HG02763 (cell line): Measurements from ENCODE around the gene PEAK1.
"Not testable (repeated sequence)": the region's sequence is repeated elsewhere in the genome, so short reads cannot be mapped to it uniquely, and the experiment has no call there.

Source experiments
- ATAC-seq: cut with Tn5 transposase; IDR thresholded peaks from one replicate; pipeline ENCODE4 v1.9.1; 2021; ENCODE audit warnings: mild to moderate bottlenecking, moderate library complexity; ENCODE audit not compliant: unreplicated experiment

PEAK1 gene

GRCh38 chr15:77239882-77240608 is 179.9 kb downstream of the PEAK1 start:
- no peak for ATAC-seq

GRCh38 chr15:77235566-77235965 is 184.3 kb downstream of the PEAK1 start:
- no peak for ATAC-seq

GRCh38 chr15:77228828-77229227 is 191.1 kb downstream of the PEAK1 start:
- no peak for ATAC-seq

- ATAC-seq, result no peak
These were observed 193.3 kb downstream of the PEAK1 start for GRCh38 chr15:77226652-77227051.

- no peak for ATAC-seq
These were observed 194.3 kb downstream of the PEAK1 start for GRCh38 chr15:77225646-77226045.

GRCh38 chr15:77225088-77225487 is 194.8 kb downstream of the PEAK1 start:
- ATAC-seq, result no peak

- no peak for ATAC-seq
These were observed 195.6 kb downstream of the PEAK1 start for GRCh38 chr15:77224352-77224751.

GRCh38 chr15:77221708-77222107 is 198.2 kb downstream of the PEAK1 start:
- no peak for ATAC-seq

GRCh38 chr15:77221174-77221573 is 198.7 kb downstream of the PEAK1 start:
- ATAC-seq, result no peak

GRCh38 chr15:77219841-77220240 is 200.1 kb downstream of the PEAK1 start:
- ATAC-seq, result no peak

GRCh38 chr15:77209221-77209620 is 210.7 kb downstream of the PEAK1 start:
- no peak for ATAC-seq

GRCh38 chr15:77208241-77208640 is 211.7 kb downstream of the PEAK1 start:
- ATAC-seq, result no peak

GRCh38 chr15:77201665-77202064 is 218.2 kb downstream of the PEAK1 start:
- ATAC-seq, result no peak

- no peak for ATAC-seq
These were observed 223.5 kb downstream of the PEAK1 start for GRCh38 chr15:77196381-77196780.

- ATAC-seq, result no peak
These were observed 224.3 kb downstream of the PEAK1 start for GRCh38 chr15:77195586-77195985.

GRCh38 chr15:77192451-77192850 is 227.5 kb downstream of the PEAK1 start:
- ATAC-seq, result no peak

GRCh38 chr15:77191230-77191834 is 228.6 kb downstream of the PEAK1 start:
- ATAC-seq, result no peak

GRCh38 chr15:77187751-77188464 is 232.0 kb downstream of the PEAK1 start:
- ATAC-seq, result no peak

GRCh38 chr15:77186594-77187011 is 233.3 kb downstream of the PEAK1 start:
- no peak for ATAC-seq

GRCh38 chr15:77185242-77185785 is 234.6 kb downstream of the PEAK1 start:
- ATAC-seq, result no peak

GRCh38 chr15:77184352-77184751 is 235.6 kb downstream of the PEAK1 start:
- ATAC-seq, result not testable (repeated sequence)

- no peak for ATAC-seq
These were observed 236.8 kb downstream of the PEAK1 start for GRCh38 chr15:77183066-77183465.
